Measurements from ENCODE around the gene LMAN2.

GRCh38 chr5:177303121-177303924 is 48.1 kb downstream of the LMAN2 start, which contains the start of the genes PRELID1 and RAB24:
- peak; percentile 12 for TF ChIP-seq CTCF (IDR thresholded peaks at IDR 0.05; ENCODE audit: insufficient read depth, low read depth, low read length)
- no peak for TF ChIP-seq EZH2 (IDR thresholded peaks at IDR 0.05; ENCODE audit: insufficient read depth, low read length)

Data from astrocyte (in vitro differentiated cells and primary cell).